Small intestine (tissue), 7 donors: Measurements from ENCODE around the gene FCRL5. TPM values are rescaled to one million over a fixed set of nuclear protein-coding genes. Genes with fewer than 3 reads are reported as not detected.

ENCODE experiments used
- DNase-seq, 2 donors: peaks; one replicate each; pipeline versions ENCODE4 v3.0.0 to v3.0.0-alpha.2; 2013
- FAIRE-seq: peaks from 2 replicates; lab custom pipeline; 2012; peaks lifted over from hg19 to GRCh38; lab: Jason Lieb, UNC
- H3K27ac ChIP-seq, 3 donors: one replicate each; pipeline ENCODE4 v1.5.1; 2013; ENCODE audit warnings: low read length in 2 of 3, mild to moderate bottlenecking in 2 of 3, control low read depth in 1 of 3, inconsistent platforms in 1 of 3, low read depth in 1 of 3, moderate library complexity in 1 of 3
- H3K27me3 ChIP-seq, 3 donors: one replicate each; pipeline ENCODE4 v1.6.1; 2013; ENCODE audit warnings: low read length in 3 of 3, inconsistent platforms in 1 of 3; ENCODE audit not compliant: control insufficient read depth in 3 of 3, insufficient read depth in 3 of 3
- H3K36me3 ChIP-seq, 3 donors: one replicate each; pipeline ENCODE4 v1.6.1; 2013; ENCODE audit warnings: low read length in 3 of 3, inconsistent platforms in 1 of 3, low read depth in 1 of 3, mild to moderate bottlenecking in 1 of 3, moderate library complexity in 1 of 3; ENCODE audit not compliant: control insufficient read depth in 3 of 3, insufficient read depth in 2 of 3
- H3K4me1 ChIP-seq, 3 donors: one replicate each; pipeline ENCODE4 v1.6.1; 2013; ENCODE audit warnings: low read length in 2 of 3, inconsistent platforms in 1 of 3, low read depth in 1 of 3, mild to moderate bottlenecking in 1 of 3, moderate library complexity in 1 of 3; ENCODE audit not compliant: control insufficient read depth in 3 of 3, insufficient read depth in 2 of 3
- H3K4me3 ChIP-seq, 3 donors: one replicate each; pipeline ENCODE4 v1.5.1; 2013; ENCODE audit warnings: low read length in 3 of 3, control low read depth in 1 of 3, inconsistent platforms in 1 of 3, low read depth in 1 of 3, mild to moderate bottlenecking in 1 of 3, moderate library complexity in 1 of 3
- H3K9me3 ChIP-seq, 2 donors: one replicate each; pipeline ENCODE4 v1.6.1; 2013; ENCODE audit warnings: low read depth in 1 of 2, low read length in 1 of 2; ENCODE audit not compliant: control insufficient read depth in 2 of 2, insufficient read depth in 1 of 2
- WGBS, 3 donors: extraction: QIAGEN DNeasy Blood & Tissue Kit; methylation state at CpG; one replicate each; pipeline ENCODE4 v1.1.7; 2013; 5-methylcytosine and 5-hydroxymethylcytosine counted together
- polyA plus RNA-seq, 4 donors: library from polyadenylated mRNA; stranded (reverse) in 3 of 4; unstranded in 1 of 4; fragments of 200-250 nt in 3 of 4; fragments of 120-200 nt in 1 of 4; gene quantifications; one replicate each; pipeline versions ENCODE4 v1.2.1 to v1.2.3, GENCODE V29; 2013
- donor health status: healthy with polysubstance abuse.
- donor health status: control.
- donor health status: control.
- donor health status: Bipolar disorder and iron deficiency.
- donor health status: healthy.

The FCRL5 gene
- polyA plus RNA-seq, 4 donors: 0.22 to 2.7 (median 1.1) TPM

GRCh38 chr1:157499521-157499920, 52.8 kb downstream of the FCRL5 start:
- Histone ChIP-seq H3K9me3 (peaks cover 0 to 7% of the 10 kb centered on the region in 2 donors), H3K27ac (peak overlapping the region in 1 of 3 donors; percentile 41), H3K36me3 (no peaks in the 10 kb centered on the region), H3K4me1 (peaks cover 0 to 18% (median 4%) of the 10 kb centered on the region in 3 donors), H3K4me3 (no peak overlapping the region), H3K27me3 (no peaks in the 10 kb centered on the region)
- FAIRE-seq: no peak
- 90 to 94% (median 92%) methylated on average over 8 of the region's 8 CpGs for WGBS, 3 donors
- no peak for DNase-seq

- peak overlapping the region in 1 of 3 donors; percentile 41 for H3K27ac ChIP-seq
- no peaks in the 10 kb centered on the region for H3K36me3 ChIP-seq
- WGBS, 3 donors: 67 to 79% (median 76%) methylated on average over 2 of the region's 2 CpGs
- no peak for FAIRE-seq
- no peak overlapping the region for H3K4me3 ChIP-seq
- no peaks in the 10 kb centered on the region for H3K27me3 ChIP-seq
- peaks cover 0 to 7% of the 10 kb centered on the region in 2 donors for H3K9me3 ChIP-seq
- DNase-seq: no peak
- peaks cover 0 to 18% (median 4%) of the 10 kb centered on the region in 3 donors for H3K4me1 ChIP-seq
Measured at GRCh38 chr1:157498736-157499090, 53.6 kb downstream of the FCRL5 start.

- Histone ChIP-seq H3K36me3 (no peaks in the 10 kb centered on the region), H3K9me3 (peaks cover 0 to 7% of the 10 kb centered on the region in 2 donors), H3K4me1 (peaks cover 0 to 18% (median 4%) of the 10 kb centered on the region in 3 donors), H3K27ac (peak overlapping the region in 1 of 3 donors; percentile 41), H3K4me3 (no peak overlapping the region), H3K27me3 (no peaks in the 10 kb centered on the region)
- DNase-seq (peak; percentile 49 to 72), FAIRE-seq (no peak)
- 15 to 41% (median 29%) methylated on average over 3 of the region's 3 CpGs for WGBS, 3 donors
Measured at GRCh38 chr1:157497987-157498735, 54.2 kb downstream of the FCRL5 start.

- Histone ChIP-seq H3K4me3 (no peak overlapping the region), H3K27me3 (no peaks in the 10 kb centered on the region), H3K4me1 (peaks cover 0 to 16% (median 4%) of the 10 kb centered on the region in 3 donors), H3K36me3 (no peaks in the 10 kb centered on the region), H3K27ac (peak overlapping the region in 1 of 3 donors; percentile 41), H3K9me3 (peaks cover 0 to 7% of the 10 kb centered on the region in 2 donors)
- WGBS, 3 donors: 85 to 92% (median 88%) methylated on average over 1 of the region's 1 CpG
- FAIRE-seq (no peak), DNase-seq (no peak)
Measured at GRCh38 chr1:157497284-157497683, 55.0 kb downstream of the FCRL5 start.

GRCh38 chr1:157496121-157496526, 56.2 kb downstream of the FCRL5 start:
- 11 to 15% (median 15%) methylated on average over 5 of the region's 5 CpGs for WGBS, 3 donors
- Histone ChIP-seq H3K36me3 (no peaks in the 10 kb centered on the region), H3K4me1 (peaks cover 0 to 14% (median 4%) of the 10 kb centered on the region in 3 donors), H3K27me3 (no peaks in the 10 kb centered on the region), H3K4me3 (no peak overlapping the region), H3K9me3 (peaks cover 0 to 7% of the 10 kb centered on the region in 2 donors), H3K27ac (no peak overlapping the region)
- DNase-seq: peak; percentile 68 to 72
- peak; percentile 10 for FAIRE-seq

- Histone ChIP-seq H3K27ac (no peak overlapping the region), H3K4me1 (peaks cover 0 to 16% (median 4%) of the 10 kb centered on the region in 3 donors), H3K27me3 (no peaks in the 10 kb centered on the region), H3K4me3 (no peak overlapping the region), H3K36me3 (no peaks in the 10 kb centered on the region), H3K9me3 (peaks cover 0 to 7% of the 10 kb centered on the region in 2 donors)
- FAIRE-seq (no peak), DNase-seq (no peak)
- WGBS, 3 donors: 52 to 81% (median 52%) methylated on average over 3 of the region's 3 CpGs
Measured at GRCh38 chr1:157495285-157495684, 57.0 kb downstream of the FCRL5 start.

- no peaks in the 10 kb centered on the region for H3K27me3 ChIP-seq
- H3K9me3 ChIP-seq: peaks cover 0 to 1% of the 10 kb centered on the region in 2 donors
- DNase-seq (no peak), FAIRE-seq (no peak)
- H3K36me3 ChIP-seq: no peaks in the 10 kb centered on the region
- H3K4me1 ChIP-seq: peaks cover 0 to 17% (median 2%) of the 10 kb centered on the region in 3 donors
- 63 to 78% (median 73%) methylated on average over 4 of the region's 4 CpGs for WGBS, 3 donors
- H3K27ac ChIP-seq: no peak overlapping the region
- no peak overlapping the region for H3K4me3 ChIP-seq
Measured at GRCh38 chr1:157494093-157494492, 58.2 kb downstream of the FCRL5 start.

- Histone ChIP-seq H3K9me3 (no peaks in the 10 kb centered on the region), H3K27ac (no peak overlapping the region), H3K4me3 (no peak overlapping the region), H3K4me1 (peaks cover 0 to 5% (median 0%) of the 10 kb centered on the region in 3 donors), H3K36me3 (no peaks in the 10 kb centered on the region), H3K27me3 (no peaks in the 10 kb centered on the region)
- 15 to 24% (median 16%) methylated on average over 14 of the region's 14 CpGs for WGBS, 3 donors
- FAIRE-seq (no peak), DNase-seq (peak; percentile 70 to 81)
Measured at GRCh38 chr1:157490467-157491165, 61.7 kb downstream of the FCRL5 start.
